Lung microvascular endothelial cell (primary cell): ENCODE results near the gene OSM. TPM values are rescaled to one million over a fixed set of nuclear protein-coding genes. Genes with fewer than 3 reads are reported as not detected.

Source experiments
- DNase-seq, 2 donors: peaks; one replicate each; pipeline versions ENCODE4 v3.0.0 to v3.0.0-alpha.2; 2010; ENCODE audit warnings: low read depth in 2 of 2
- total RNA-seq: library from RNA; depleted of rRNA; stranded (reverse); fragments of >200 nt; gene quantifications from 2 replicates; pipeline ENCODE4 v1.2.1, GENCODE V29; 2014

Gene OSM
- total RNA-seq, 1 donor from 2014 or later, result not detected

DNA sequence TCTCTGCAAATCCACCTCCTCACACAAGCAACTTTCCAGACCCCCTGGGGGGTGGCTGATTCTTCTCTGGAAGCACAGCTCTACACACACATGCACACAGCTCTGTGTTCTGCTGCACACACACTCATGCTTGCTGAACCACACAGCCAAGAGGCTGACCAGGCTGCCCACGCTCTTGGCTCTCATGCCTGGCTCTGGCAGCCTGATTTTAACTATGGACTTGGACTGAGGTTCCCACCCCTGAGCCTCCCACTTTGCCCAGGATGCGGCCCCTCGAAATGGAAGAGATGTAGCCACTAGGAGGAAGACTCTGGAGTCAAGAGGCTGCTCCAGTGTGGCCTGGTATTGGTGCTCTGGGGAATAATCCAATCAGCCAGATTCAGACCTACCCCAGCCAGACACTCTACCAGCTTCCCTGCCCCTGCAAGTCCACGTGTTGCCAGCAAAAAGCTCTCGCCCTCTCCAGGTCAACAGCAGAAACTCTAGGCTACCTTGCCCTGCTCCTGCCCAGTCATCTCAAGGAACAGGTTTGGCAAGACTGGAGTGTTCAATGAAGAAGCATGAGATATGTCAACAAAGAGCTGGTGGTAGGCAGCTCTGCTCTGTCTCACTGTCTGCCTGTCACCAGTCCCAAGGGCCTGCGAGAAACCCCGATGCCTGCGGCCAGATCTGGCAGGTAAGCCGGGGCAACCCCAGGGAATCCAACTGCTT lies 31.5 kb upstream of the OSM start:
- DNase-seq, result no peak

GRCh38 chr22:30297276-30297990 lies 30.8 kb upstream of the OSM start:
- no peak for DNase-seq

GRCh38 chr22:30296833-30297232 lies 30.2 kb upstream of the OSM start:
- no peak for DNase-seq

DNA sequence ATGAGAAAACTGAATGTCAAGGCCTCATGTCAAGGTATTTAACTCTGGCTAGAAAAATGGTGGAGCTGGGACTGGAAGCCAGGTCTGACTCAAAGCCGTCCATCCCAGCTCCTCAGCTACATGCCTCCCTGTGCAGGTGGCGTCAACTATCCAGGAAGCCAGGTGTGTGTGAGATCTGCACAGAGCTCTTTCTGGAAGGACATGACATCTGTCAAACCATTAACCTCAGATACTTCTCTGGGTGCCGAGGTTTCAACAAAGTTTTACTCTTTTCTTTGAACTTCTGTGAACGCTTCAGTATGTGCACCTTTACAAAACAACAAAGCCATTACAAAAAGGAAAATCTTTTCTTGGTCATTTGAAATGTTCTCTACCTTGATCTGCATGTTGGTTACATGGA lies 29.7 kb upstream of the OSM start:
- DNase-seq, result no peak

DNA sequence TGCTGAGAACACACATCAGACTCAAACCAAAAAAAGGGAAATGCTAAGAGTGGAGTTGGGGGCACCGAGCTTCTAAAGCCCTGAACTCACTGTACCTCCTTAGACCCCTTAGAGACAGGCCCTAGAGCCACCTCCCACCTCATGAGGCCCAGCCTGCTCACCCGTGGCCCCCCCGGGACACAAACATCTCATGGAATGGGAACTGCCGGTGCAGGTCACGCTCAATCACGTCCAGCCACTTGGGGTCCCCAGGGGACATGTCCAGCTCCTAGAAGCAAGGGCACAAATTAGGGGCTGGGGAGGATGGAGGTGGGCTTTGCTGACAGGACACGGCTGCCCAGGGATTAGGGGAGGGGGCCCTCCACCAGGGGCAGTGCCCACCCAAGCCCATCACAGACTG lies 28.9 kb upstream of the OSM start:
- no peak for DNase-seq

- no peak for DNase-seq
These were observed 28.2 kb upstream of the OSM start for GRCh38 chr22:30294830-30295229.

DNA sequence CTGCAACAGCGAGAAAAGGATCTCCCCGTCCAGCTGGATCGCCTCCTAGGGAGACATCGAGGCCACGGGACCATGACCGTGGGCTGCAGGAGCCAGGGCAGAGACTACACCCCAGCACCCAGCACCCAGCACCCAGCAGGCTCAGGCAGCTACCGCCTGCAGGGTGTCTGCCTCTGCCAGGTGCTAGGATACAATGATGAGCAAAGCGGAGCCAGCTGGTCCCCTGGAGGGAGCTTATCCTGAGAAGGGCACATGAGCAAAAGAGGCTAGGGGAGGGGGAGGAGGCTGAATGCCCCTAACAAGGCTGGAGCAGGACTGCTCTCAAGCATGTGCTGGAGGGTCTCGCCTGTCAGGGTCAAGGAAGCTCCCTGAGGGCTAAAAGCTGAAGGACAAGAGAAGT lies 27.4 kb upstream of the OSM start:
- no peak for DNase-seq

- no peak for DNase-seq
These were observed 26.4 kb upstream of the OSM start for GRCh38 chr22:30293026-30293425.

- no peak for DNase-seq
These were observed 25.7 kb upstream of the OSM start for GRCh38 chr22:30292069-30292970.

GRCh38 chr22:30291058-30291892 lies 24.6 kb upstream of the OSM start:
- peak; percentile 94 for DNase-seq

DNA sequence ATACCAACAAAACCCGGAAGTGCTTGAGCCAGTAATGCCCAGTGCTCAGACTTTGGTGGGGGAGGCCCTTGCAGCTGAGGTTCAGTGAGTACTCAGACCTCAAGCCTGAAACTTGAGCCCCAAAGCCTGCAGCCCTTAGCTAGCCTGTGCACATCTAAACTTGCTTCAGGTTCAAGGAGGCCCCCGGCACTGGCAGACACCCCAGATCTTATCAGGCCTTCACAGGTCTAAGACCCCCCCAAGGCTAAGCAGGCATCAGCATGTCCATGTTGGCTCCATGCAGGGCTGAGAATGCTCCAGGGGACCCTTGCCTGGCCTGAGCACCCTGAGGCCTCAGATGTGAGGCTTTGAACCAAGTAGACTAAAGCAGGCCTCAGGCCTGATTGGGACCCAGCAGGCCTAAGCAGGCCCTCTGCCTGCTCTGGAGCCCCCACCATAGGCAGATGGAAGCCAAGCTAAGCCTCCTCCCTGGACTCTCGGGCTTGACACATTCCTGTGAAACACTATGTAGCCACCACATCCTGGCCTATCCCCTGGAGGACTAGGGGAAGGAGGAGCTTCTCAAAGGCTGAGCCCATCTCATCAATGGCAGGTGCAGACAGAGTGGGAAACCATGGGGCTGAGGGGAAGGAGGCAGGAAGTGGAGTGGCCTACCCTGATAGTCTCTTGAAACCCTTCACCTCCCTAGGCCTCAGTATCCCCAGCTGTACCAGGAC lies 23.8 kb upstream of the OSM start:
- no peak for DNase-seq

GRCh38 chr22:30289980-30290313 lies 23.3 kb upstream of the OSM start:
- DNase-seq, result no peak

DNA sequence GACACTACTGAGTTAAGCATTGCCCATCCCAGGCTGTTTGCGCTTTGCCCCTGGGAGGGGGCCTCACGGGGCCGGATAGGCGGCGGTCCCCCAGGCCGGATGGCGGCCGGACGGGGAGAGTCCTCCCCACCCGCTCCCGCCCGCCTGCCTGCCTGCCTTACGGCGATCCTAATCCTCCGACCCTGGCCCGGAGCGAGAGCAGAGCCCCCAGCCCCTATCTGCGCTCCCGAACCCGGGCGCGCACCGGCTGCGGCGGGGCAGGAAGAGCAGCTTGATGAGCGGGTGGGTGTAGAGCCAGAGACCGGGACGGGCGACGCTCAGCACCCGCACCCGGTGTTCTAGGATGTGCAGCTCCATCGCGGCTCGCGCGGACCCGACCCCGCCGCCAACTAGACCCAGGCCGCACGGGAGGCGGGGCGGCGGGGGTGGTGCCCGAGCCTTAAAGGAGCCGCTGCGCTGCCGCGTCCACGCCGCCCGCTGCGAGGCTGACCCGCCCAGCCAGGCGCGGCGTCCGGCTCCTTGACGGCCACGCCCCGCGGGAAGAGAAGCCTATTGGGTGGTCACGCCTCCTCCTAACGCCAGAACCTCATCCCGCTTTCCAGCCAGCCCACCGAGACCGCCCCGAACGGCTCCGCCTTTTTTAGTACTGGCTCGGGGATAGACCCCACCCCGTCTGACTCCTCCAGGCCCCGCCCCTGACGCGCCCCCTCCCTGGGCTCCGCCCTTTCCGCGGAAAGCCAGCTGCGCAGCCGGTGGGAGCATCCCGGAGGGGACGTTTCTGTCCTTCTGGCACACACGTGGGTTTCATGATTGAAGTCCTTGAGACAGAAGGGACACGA lies 22.7 kb upstream of the OSM start, which contains the start of gene CASTOR1:
CASTOR1 (minus strand) TSS at position 365 of the 839 bp plus-strand sequence; CDS start at position 357, 8 bp downstream.
- peak; percentile 98 for DNase-seq

DNA sequence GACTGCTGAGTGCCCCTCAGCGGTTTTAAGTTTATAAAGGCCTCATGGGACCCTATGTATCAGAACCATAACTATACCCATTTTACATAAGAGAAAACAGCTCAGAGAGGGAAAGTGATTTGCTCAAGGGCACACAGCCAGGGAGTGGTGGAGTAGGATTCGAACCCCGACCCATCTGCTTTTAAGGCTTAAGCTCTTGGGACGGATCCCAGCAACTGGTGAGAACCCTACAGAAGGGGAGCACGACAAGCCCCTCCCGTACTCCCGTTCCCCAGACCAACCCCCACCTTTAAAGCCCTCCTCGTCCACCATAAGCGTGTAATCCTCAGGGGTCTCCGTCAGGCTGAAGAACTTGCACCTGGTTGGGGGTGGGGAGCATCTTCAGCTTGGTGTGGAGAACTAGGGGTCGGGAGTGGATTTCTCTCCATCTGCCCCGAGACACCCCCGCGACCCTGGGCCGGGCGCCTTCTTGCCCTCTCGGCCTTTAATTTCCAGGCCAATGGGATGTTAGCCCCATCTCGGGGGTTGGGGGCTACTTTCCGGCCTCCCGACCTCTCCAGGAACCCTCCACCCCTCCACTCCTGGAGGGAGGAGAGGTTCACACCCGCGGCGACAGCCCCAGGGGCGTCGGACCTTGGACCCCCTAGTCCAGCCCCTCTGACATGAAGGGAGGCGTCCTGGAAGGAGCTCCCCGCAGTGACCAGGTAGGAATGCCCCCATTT lies 21.9 kb upstream of the OSM start:
- DNase-seq, result peak in 1 of 2 donors; percentile 7

- peak; percentile 94 to 95 for DNase-seq
These were observed 21.2 kb upstream of the OSM start for GRCh38 chr22:30287648-30288418.

- DNase-seq, result peak; percentile 65 to 81
These were observed 20.4 kb upstream of the OSM start for GRCh38 chr22:30286813-30287647.

DNA sequence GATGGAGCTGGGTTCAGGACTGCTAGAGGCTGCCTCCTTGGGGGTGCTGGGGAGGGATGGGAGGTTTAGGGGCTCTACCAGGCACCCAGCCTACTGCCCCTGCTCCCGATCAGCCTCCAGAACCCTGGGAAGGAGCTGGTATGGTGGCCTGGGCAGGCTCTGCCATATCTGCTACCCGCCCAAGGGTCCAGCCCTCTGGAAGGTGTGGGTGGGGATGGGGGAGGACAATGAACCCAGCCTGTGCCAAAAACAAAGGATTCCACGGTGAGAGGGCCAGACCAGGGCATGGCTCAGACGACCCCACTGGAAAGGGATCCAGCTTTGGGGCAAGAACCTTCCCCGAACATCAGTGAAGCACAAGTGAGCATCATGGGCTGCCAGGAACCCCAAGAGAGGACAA lies 19.7 kb upstream of the OSM start:
- DNase-seq, result no peak
